Neural cell (in vitro differentiated cells): ENCODE results near the gene DLG2. TPM values are rescaled to one million over a fixed set of nuclear protein-coding genes. Genes with fewer than 3 reads are reported as not detected.

Experiments used
- H2AFZ ChIP-seq: fragments of 200-600, 300-800 bp; sonication (generic), shearing (Covaris generic); 2 replicates; pipeline ENCODE4 v1.6.0; 2014; ENCODE audit warnings: low read depth, mild to moderate bottlenecking, antibody characterized with exemption, low read length, moderate library complexity
- H3F3A ChIP-seq: fragments of 200-600 bp; shearing (Covaris generic); 2 replicates; pipeline ENCODE4 v1.6.1; 2016; ENCODE audit warnings: mild to moderate bottlenecking, moderate library complexity, mixed read lengths, antibody characterized with exemption, low read length; ENCODE audit not compliant: insufficient read depth, poor library complexity, severe bottlenecking
- H3K27ac ChIP-seq: fragments of 200-600, 300-800 bp; sonication (generic), shearing (Covaris generic); 2 replicates; pipeline ENCODE4 v1.5.1; 2014; ENCODE audit warnings: mild to moderate bottlenecking, low read length, moderate library complexity
- H3K27me3 ChIP-seq: fragments of 300-800, 200-600 bp; sonication (generic), shearing (Covaris generic); 2 replicates; pipeline ENCODE4 v1.6.0; 2014; ENCODE audit warnings: mild to moderate bottlenecking, low read depth, low read length, moderate library complexity; ENCODE audit not compliant: insufficient read depth
- H3K36me3 ChIP-seq: fragments of 300-800, 200-600 bp; sonication (generic), shearing (Covaris generic); 2 replicates; pipeline ENCODE4 v1.5.1; 2014; ENCODE audit warnings: mild to moderate bottlenecking, antibody characterized with exemption, low read length, moderate library complexity; ENCODE audit not compliant: insufficient read depth
- H3K4me2 ChIP-seq: fragments of 300-800, 200-600 bp; sonication (generic), shearing (Covaris generic); 2 replicates; pipeline ENCODE4 v1.6.0; 2014; ENCODE audit warnings: mild to moderate bottlenecking, low read length
- H3K4me3 ChIP-seq: fragments of 300-800, 200-600 bp; sonication (generic), shearing (Covaris generic); 2 replicates; pipeline ENCODE4 v1.5.1; 2014; ENCODE audit warnings: mild to moderate bottlenecking, low read length, moderate library complexity
- H3K79me2 ChIP-seq: fragments of 200-600 bp; shearing (Covaris generic); replicated peaks from 2 replicates; pipeline ENCODE4 v1.6.0; 2014; ENCODE audit warnings: mild to moderate bottlenecking, low read length, moderate library complexity; ENCODE audit not compliant: insufficient read depth
- H3K9ac ChIP-seq: fragments of 300-800, 200-600 bp; sonication (generic), shearing (Covaris generic); 2 replicates; pipeline ENCODE4 v1.6.1; 2016; ENCODE audit warnings: mild to moderate bottlenecking, low read length, mixed read lengths
- H3K9me2 ChIP-seq: fragments of 200-600 bp; shearing (Covaris generic); 2 replicates; pipeline ENCODE4 v1.6.1; 2016; ENCODE audit warnings: mild to moderate bottlenecking, low read length, mixed read lengths; ENCODE audit not compliant: insufficient read depth
- H3K9me3 ChIP-seq: fragments of 200-600, 300-800 bp; sonication (generic), shearing (Covaris generic); 2 replicates; pipeline ENCODE4 v1.6.1; 2016; ENCODE audit warnings: mild to moderate bottlenecking, mixed run types, low read length, moderate library complexity, mixed read lengths
- H4K20me1 ChIP-seq: fragments of 200-600 bp; shearing (Covaris generic); 2 replicates; pipeline ENCODE4 v1.6.1; 2016; ENCODE audit warnings: mild to moderate bottlenecking, mixed run types; ENCODE audit not compliant: insufficient read depth
- CTCF ChIP-seq: fragments of 450-650 bp; IDR thresholded peaks from 2 replicates; pipeline ENCODE4 v1.5.1; 2014; ENCODE audit warnings: antibody characterized with exemption, mild to moderate bottlenecking, moderate library complexity; ENCODE audit not compliant: poor library complexity, severe bottlenecking
- EP300 ChIP-seq: fragments of 450-650 bp; conservative IDR thresholded peaks from 2 replicates; pipeline ENCODE4 v1.6.1; 2014; ENCODE audit warnings: antibody characterized with exemption, mild to moderate bottlenecking, moderate library complexity; ENCODE audit not compliant: poor library complexity, severe bottlenecking
- EZH2 ChIP-seq: fragments of 200-600, 300-800 bp; shearing (Covaris generic), sonication (generic); IDR thresholded peaks from 2 replicates; pipeline ENCODE4 v1.6.1; 2014; ENCODE audit warnings: antibody characterized with exemption, low read length, borderline replicate concordance, mild to moderate bottlenecking; ENCODE audit not compliant: insufficient read depth, poor library complexity, severe bottlenecking
- MXI1 ChIP-seq: fragments of 450-650 bp; conservative IDR thresholded peaks from 2 replicates; pipeline ENCODE4 v1.6.1; 2014; ENCODE audit warnings: antibody characterized with exemption, mild to moderate bottlenecking; ENCODE audit not compliant: poor library complexity, severe bottlenecking
- POLR2AphosphoS5 ChIP-seq: IDR thresholded peaks from 2 replicates; pipeline ENCODE4 v1.6.1; 2012
- RAD21 ChIP-seq: fragments of 450-650 bp; conservative IDR thresholded peaks from 2 replicates; pipeline ENCODE4 v1.6.1; 2014; ENCODE audit warnings: antibody characterized with exemption, mild to moderate bottlenecking, moderate library complexity
- REST ChIP-seq: IDR thresholded peaks from 2 replicates; pipeline ENCODE4 v1.6.1; 2012; ENCODE audit warnings: borderline replicate concordance
- SMC3 ChIP-seq: fragments of 450-650 bp; conservative IDR thresholded peaks from 2 replicates; pipeline ENCODE4 v1.6.1; 2014; ENCODE audit warnings: antibody characterized with exemption, mild to moderate bottlenecking, moderate library complexity; ENCODE audit not compliant: poor library complexity
- TAF1 ChIP-seq: IDR thresholded peaks from 2 replicates; pipeline ENCODE4 v1.6.1; 2012; ENCODE audit warnings: low read depth
- polyA plus RNA-seq: library from polyadenylated mRNA; depleted of rRNA; stranded (reverse); fragments of >200 nt; gene quantifications from 2 replicates; pipeline ENCODE4 v1.2.3, GENCODE V29; 2014

DLG2 gene
- polyA plus RNA-seq, 1 donor from 2014 or later: 179 TPM

GRCh38 chr11:84260862-84261261, 1366.3 kb downstream of the DLG2 start:
- no peak overlapping the region for H2AFZ ChIP-seq
- H3K9ac ChIP-seq: no peak overlapping the region
- H3K36me3 ChIP-seq: no peaks in the 10 kb centered on the region
- H3F3A ChIP-seq: no peaks in the 10 kb centered on the region
- TF ChIP-seq CTCF (no peak), POLR2AphosphoS5 (no peak), MXI1 (no peak), EP300 (no peak), REST (no peak), SMC3 (no peak), EZH2 (no peak), TAF1 (no peak), RAD21 (no peak)
- H3K79me2 ChIP-seq: no peaks in the 10 kb centered on the region
- H3K4me2 ChIP-seq: no peak overlapping the region
- no peak overlapping the region for H3K27ac ChIP-seq
- H3K4me3 ChIP-seq: no peak overlapping the region
- H3K27me3 ChIP-seq: no peaks in the 10 kb centered on the region
- H4K20me1 ChIP-seq: no peaks in the 10 kb centered on the region
- H3K9me2 ChIP-seq: no peaks in the 10 kb centered on the region
- no peaks in the 10 kb centered on the region for H3K9me3 ChIP-seq

- Histone ChIP-seq H3K27ac (no peak overlapping the region), H3K27me3 (no peaks in the 10 kb centered on the region), H3K9me2 (no peaks in the 10 kb centered on the region), H2AFZ (no peak overlapping the region), H3K4me2 (no peak overlapping the region), H3K4me3 (no peak overlapping the region), H4K20me1 (no peaks in the 10 kb centered on the region), H3F3A (no peaks in the 10 kb centered on the region), H3K79me2 (no peaks in the 10 kb centered on the region), H3K9me3 (no peaks in the 10 kb centered on the region), H3K36me3 (no peaks in the 10 kb centered on the region), H3K9ac (no peak overlapping the region)
- TF ChIP-seq SMC3: no peak
- TF ChIP-seq MXI1: no peak
- no peak for TF ChIP-seq POLR2AphosphoS5
- no peak for TF ChIP-seq EP300
- no peak for TF ChIP-seq RAD21
- TF ChIP-seq TAF1: no peak
These were observed 1370.5 kb downstream of the DLG2 start for GRCh38 chr11:84256618-84257017.

- Histone ChIP-seq H3K9me3 (no peaks in the 10 kb centered on the region), H3K4me2 (no peak overlapping the region), H4K20me1 (no peaks in the 10 kb centered on the region), H3K36me3 (no peaks in the 10 kb centered on the region), H2AFZ (no peak overlapping the region), H3K9ac (no peak overlapping the region), H3K27ac (no peak overlapping the region), H3F3A (no peaks in the 10 kb centered on the region), H3K9me2 (no peaks in the 10 kb centered on the region), H3K4me3 (no peak overlapping the region), H3K27me3 (no peaks in the 10 kb centered on the region), H3K79me2 (no peaks in the 10 kb centered on the region)
- TF ChIP-seq TAF1 (no peak), CTCF (no peak), EP300 (no peak), EZH2 (no peak), RAD21 (no peak), MXI1 (no peak), POLR2AphosphoS5 (no peak), REST (no peak), SMC3 (no peak)
These were observed 1371.7 kb downstream of the DLG2 start for GRCh38 chr11:84255483-84255882.
